A549 (cell line): ENCODE data around the gene DDX59.
A peak's percentile ranks its signal among the peaks of the same experiment; 100 is the strongest.

Source experiments
- CHD2 ChIP-seq: fragments of 150-350 bp; IDR thresholded peaks from 2 replicates; pipeline ENCODE4 v1.6.1; 2014; ENCODE audit warnings: low read length; ENCODE audit not compliant: partially characterized antibody
- EHMT2 ChIP-seq: fragments of 200-600 bp; sonication (generic); IDR thresholded peaks from 2 replicates; pipeline ENCODE4 v1.6.1; 2016; ENCODE audit warnings: antibody characterized with exemption, low read depth, mild to moderate bottlenecking, moderate library complexity
- EP300 ChIP-seq, 2 experiments: fragments of >200 bp; sonication (Bioruptor Twin); formaldehyde crosslinking; IDR thresholded peaks; 2 replicates in 1 of 2; 3 replicates in 1 of 2; pipeline ENCODE4 v1.6.1; 2016 to 2017
- MAFK ChIP-seq: fragments of 450-650 bp; IDR thresholded peaks from 2 replicates; pipeline ENCODE4 v1.6.1; 2014; ENCODE audit not compliant: partially characterized antibody
- POLR2A ChIP-seq: IDR thresholded peaks from 2 replicates; pipeline ENCODE4 v1.6.1; 2012; ENCODE audit warnings: mild to moderate bottlenecking, low read length
- RCOR1 ChIP-seq: fragments of 150-350 bp; IDR thresholded peaks from 2 replicates; pipeline ENCODE4 v1.6.1; 2014; ENCODE audit warnings: antibody characterized with exemption, low read length, low read depth
- TF ChIP-seq, protein P1 (sequence below): fragments of >200 bp; sonication (Bioruptor Twin); formaldehyde crosslinking; IDR thresholded peaks from 3 replicates; pipeline ENCODE4 v1.5.1; 2016
- TF ChIP-seq, protein P2 (sequence below): fragments of 450-650 bp; IDR thresholded peaks from 2 replicates; pipeline ENCODE4 v1.6.1; 2014; ENCODE audit warnings: antibody characterized with exemption

DNA sequence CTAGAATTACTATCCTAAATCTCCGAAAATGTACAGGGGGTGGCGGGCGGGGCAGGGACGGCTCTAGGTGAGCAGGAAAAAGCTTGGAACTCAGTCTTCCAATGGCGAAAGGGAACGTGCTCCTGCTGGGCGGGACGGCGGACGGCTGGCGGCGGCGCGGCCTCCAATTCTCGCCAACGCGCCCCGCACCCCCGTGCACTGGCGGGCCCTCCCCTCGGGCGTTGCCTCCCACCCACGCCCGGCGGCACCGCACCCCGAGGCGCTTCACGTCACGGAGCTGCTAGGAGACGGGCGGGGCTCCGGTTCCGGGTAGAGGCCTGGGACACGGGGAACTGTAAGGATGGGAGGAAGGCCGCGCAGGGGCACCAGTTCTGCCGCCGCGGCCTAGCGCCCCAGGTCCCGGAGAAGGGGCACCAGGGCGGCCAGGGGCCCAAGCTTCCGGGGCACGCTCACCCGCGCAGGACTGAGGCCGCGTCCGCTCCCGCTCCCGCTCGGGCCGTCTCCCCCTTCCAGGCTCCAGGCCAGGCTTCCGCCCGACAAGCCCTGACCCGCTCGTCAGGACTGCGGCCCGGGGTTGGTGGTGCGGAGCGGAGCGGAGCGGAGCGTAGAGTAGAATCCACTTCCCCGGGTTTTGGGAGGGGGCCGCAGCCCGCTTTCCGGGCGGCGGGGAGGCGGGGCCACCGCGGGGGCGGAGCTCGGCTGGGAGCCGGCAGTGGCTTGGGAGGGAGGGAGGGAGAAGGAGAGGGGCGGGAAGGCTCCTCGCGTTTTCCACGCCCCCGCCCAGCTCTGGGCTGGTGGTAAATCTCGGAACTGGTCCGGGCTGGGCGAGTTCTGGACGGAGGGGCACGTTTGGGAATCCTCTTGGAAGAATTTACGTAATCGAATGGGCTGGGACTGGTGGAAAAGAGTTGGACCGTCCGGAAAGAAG, at the start of gene DDX59:
- TF ChIP-seq, protein P1, sequence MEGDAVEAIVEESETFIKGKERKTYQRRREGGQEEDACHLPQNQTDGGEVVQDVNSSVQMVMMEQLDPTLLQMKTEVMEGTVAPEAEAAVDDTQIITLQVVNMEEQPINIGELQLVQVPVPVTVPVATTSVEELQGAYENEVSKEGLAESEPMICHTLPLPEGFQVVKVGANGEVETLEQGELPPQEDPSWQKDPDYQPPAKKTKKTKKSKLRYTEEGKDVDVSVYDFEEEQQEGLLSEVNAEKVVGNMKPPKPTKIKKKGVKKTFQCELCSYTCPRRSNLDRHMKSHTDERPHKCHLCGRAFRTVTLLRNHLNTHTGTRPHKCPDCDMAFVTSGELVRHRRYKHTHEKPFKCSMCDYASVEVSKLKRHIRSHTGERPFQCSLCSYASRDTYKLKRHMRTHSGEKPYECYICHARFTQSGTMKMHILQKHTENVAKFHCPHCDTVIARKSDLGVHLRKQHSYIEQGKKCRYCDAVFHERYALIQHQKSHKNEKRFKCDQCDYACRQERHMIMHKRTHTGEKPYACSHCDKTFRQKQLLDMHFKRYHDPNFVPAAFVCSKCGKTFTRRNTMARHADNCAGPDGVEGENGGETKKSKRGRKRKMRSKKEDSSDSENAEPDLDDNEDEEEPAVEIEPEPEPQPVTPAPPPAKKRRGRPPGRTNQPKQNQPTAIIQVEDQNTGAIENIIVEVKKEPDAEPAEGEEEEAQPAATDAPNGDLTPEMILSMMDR, result no peak
- no peak for TF ChIP-seq MAFK
- no peak for TF ChIP-seq EHMT2
- TF ChIP-seq EP300 (IDR thresholded peaks at IDR 0.05), result peak in 1 of 2 experiments; percentile 43; a peak in 1 of 5 replicates
- TF ChIP-seq, protein P2, sequence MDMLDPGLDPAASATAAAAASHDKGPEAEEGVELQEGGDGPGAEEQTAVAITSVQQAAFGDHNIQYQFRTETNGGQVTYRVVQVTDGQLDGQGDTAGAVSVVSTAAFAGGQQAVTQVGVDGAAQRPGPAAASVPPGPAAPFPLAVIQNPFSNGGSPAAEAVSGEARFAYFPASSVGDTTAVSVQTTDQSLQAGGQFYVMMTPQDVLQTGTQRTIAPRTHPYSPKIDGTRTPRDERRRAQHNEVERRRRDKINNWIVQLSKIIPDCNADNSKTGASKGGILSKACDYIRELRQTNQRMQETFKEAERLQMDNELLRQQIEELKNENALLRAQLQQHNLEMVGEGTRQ, result no peak
- no peak for TF ChIP-seq CHD2
- no peak for TF ChIP-seq RCOR1
- peak; percentile 46; the same call in 1 of the 2 replicates for TF ChIP-seq POLR2A
